H1 (cell line): ENCODE measurements around the gene NPSR1. TPM values are rescaled to one million over a fixed set of nuclear protein-coding genes. Genes with fewer than 3 reads are reported as not detected.

Experiments used
- CTCF ChIA-PET: fragments of 300-600 bp; sonication (Branson Sonifier 250); formaldehyde crosslinking; loops from one replicate; lab custom pipeline; 2021; ENCODE audit not compliant: partially characterized antibody; lab: Charles Lee
- POLR2A ChIA-PET: fragments of 300-600 bp; sonication (Branson Sonifier 250); formaldehyde crosslinking; loops from one replicate; lab custom pipeline; 2021; ENCODE audit warnings: inconsistent platforms; ENCODE audit not compliant: partially characterized antibody; lab: Charles Lee
- DNase-seq, 2 experiments: peaks; one replicate each; pipeline versions ENCODE4 v3.0.0 to v3.0.0-alpha.2; 2010 to 2022; ENCODE audit warnings: low spot score in 2 of 2, low read depth in 1 of 2, mixed read lengths in 1 of 2
- FAIRE-seq: peaks from 2 replicates; lab custom pipeline; 2011; peaks lifted over from hg19 to GRCh38; lab: Jason Lieb, UNC
- H2AFZ ChIP-seq: 2 replicates; pipeline ENCODE4 v1.8.1; 2012; ENCODE audit warnings: low read length, inconsistent platforms
- H2AK5ac ChIP-seq: 2 replicates; pipeline ENCODE4 v1.6.1; 2013; ENCODE audit warnings: low read depth, low read length
- H2BK120ac ChIP-seq: replicated peaks from 2 replicates; pipeline ENCODE3; 2013; ENCODE audit warnings: low read depth, low read length, inconsistent platforms
- H2BK12ac ChIP-seq: 2 replicates; pipeline ENCODE4 v1.6.1; 2013; ENCODE audit warnings: low read depth, low read length
- H2BK15ac ChIP-seq: 2 replicates; pipeline ENCODE4 v1.6.1; 2013; ENCODE audit warnings: low read length
- H2BK20ac ChIP-seq: 2 replicates; pipeline ENCODE4 v1.6.1; 2013; ENCODE audit warnings: low read length
- H2BK5ac ChIP-seq: 2 replicates; pipeline ENCODE4 v1.6.1; 2013; ENCODE audit warnings: low read depth, low read length
- H3K14ac ChIP-seq: 2 replicates; pipeline ENCODE4 v1.6.1; 2013; ENCODE audit warnings: inconsistent platforms; ENCODE audit not compliant: insufficient read length
- H3K18ac ChIP-seq: 2 replicates; pipeline ENCODE4 v1.6.1; 2013; ENCODE audit warnings: low read length; ENCODE audit errors: extremely low read depth
- H3K23ac ChIP-seq: 2 replicates; pipeline ENCODE4 v1.6.1; 2013; ENCODE audit warnings: inconsistent platforms; ENCODE audit not compliant: insufficient read length
- H3K23me2 ChIP-seq: 2 replicates; pipeline ENCODE4 v1.6.1; 2013; ENCODE audit warnings: low read depth, low read length
- H3K27ac ChIP-seq: 2 replicates; pipeline ENCODE4 v1.6.1; 2011; ENCODE audit warnings: low read depth, low read length, inconsistent platforms
- H3K27me3 ChIP-seq, 4 experiments: replicated peaks in 1 of 4; 1 replicate in 1 of 4; 2 replicates in 3 of 4; pipeline versions ENCODE4 v1.6.1 to v1.8.1; 2011 to 2013; ENCODE audit warnings: low read length in 3 of 4, mild to moderate bottlenecking in 3 of 4, inconsistent platforms in 2 of 4, mixed read lengths in 2 of 4, moderate library complexity in 1 of 4; ENCODE audit not compliant: control insufficient read depth in 3 of 4, insufficient read depth in 3 of 4; ENCODE audit errors: extremely low read depth in 1 of 4
- H3K36me3 ChIP-seq, 4 experiments: 2 replicates each; pipeline versions ENCODE4 v1.6.1 to v1.8.1; 2011 to 2013; ENCODE audit warnings: mild to moderate bottlenecking in 4 of 4, low read length in 3 of 4, moderate library complexity in 2 of 4, control low read depth in 1 of 4, inconsistent platforms in 1 of 4; ENCODE audit not compliant: insufficient read depth in 4 of 4, control insufficient read depth in 2 of 4
- H3K4ac ChIP-seq: replicated peaks from 2 replicates; pipeline ENCODE3; 2013; ENCODE audit warnings: low read length, low read depth, mixed read lengths, inconsistent platforms; ENCODE audit not compliant: insufficient read length
- H3K4me1 ChIP-seq, 4 experiments: replicated peaks in 1 of 4; 1 replicate in 1 of 4; 2 replicates in 3 of 4; pipeline versions ENCODE4 v1.6.1 to v1.8.1; 2011 to 2013; ENCODE audit warnings: low read length in 3 of 4, inconsistent platforms in 2 of 4, mixed read lengths in 1 of 4; ENCODE audit not compliant: insufficient read depth in 4 of 4, control insufficient read depth in 3 of 4
- H3K4me2 ChIP-seq, 2 experiments: 2 replicates each; pipeline versions ENCODE4 v1.6.1 to v1.8.1; 2011 to 2013; ENCODE audit warnings: low read depth in 2 of 2, low read length in 2 of 2, control low read depth in 1 of 2, inconsistent platforms in 1 of 2, mild to moderate bottlenecking in 1 of 2; ENCODE audit not compliant: insufficient read depth in 1 of 2
- H3K4me3 ChIP-seq, 4 experiments: fragments of 200-600, 300-600 bp in 1 of 4; sonication (generic), shearing (Covaris generic), sonication (Bioruptor Twin) in 1 of 4; 2 replicates each; pipeline versions ENCODE4 v1.5.1 to v1.8.1; 2011 to 2016; ENCODE audit warnings: low read length in 4 of 4, low read depth in 3 of 4, control low read depth in 2 of 4, inconsistent platforms in 2 of 4, mild to moderate bottlenecking in 2 of 4, mixed read lengths in 1 of 4, moderate library complexity in 1 of 4; ENCODE audit not compliant: insufficient read depth in 2 of 4; ENCODE audit errors: extremely low read depth in 1 of 4
- H3K56ac ChIP-seq: replicated peaks from 2 replicates; pipeline ENCODE3; 2013; ENCODE audit warnings: low read depth, mild to moderate bottlenecking, mixed read lengths, low read length, inconsistent platforms; ENCODE audit not compliant: insufficient read length
- H3K79me1 ChIP-seq: 2 replicates; pipeline ENCODE4 v1.6.1; 2013; ENCODE audit warnings: low read depth, low read length, control low read depth
- H3K79me2 ChIP-seq, 2 experiments: 2 replicates each; pipeline versions ENCODE4 v1.6.1 to v1.8.1; 2012 to 2013; ENCODE audit warnings: low read length in 2 of 2, mild to moderate bottlenecking in 2 of 2, inconsistent platforms in 1 of 2; ENCODE audit not compliant: insufficient read depth in 2 of 2, control insufficient read depth in 1 of 2
- H3K9ac ChIP-seq, 4 experiments: replicated peaks in 1 of 4; 1 replicate in 1 of 4; 2 replicates in 3 of 4; pipeline versions ENCODE4 v1.6.1 to v1.8.1; 2011 to 2013; ENCODE audit warnings: low read depth in 3 of 4, low read length in 3 of 4, control low read depth in 2 of 4, mild to moderate bottlenecking in 2 of 4, moderate library complexity in 2 of 4, inconsistent platforms in 1 of 4; ENCODE audit errors: extremely low read depth in 1 of 4
- H3K9me3 ChIP-seq, 2 experiments: 2 replicates each; pipeline versions ENCODE4 v1.6.1 to v1.8.1; 2012 to 2013; ENCODE audit warnings: mild to moderate bottlenecking in 2 of 2, moderate library complexity in 2 of 2, control low read depth in 1 of 2, inconsistent platforms in 1 of 2, low read depth in 1 of 2, low read length in 1 of 2, mixed read lengths in 1 of 2; ENCODE audit not compliant: insufficient read depth in 2 of 2
- H4K20me1 ChIP-seq, 2 experiments: replicated peaks in 1 of 2; 2 replicates each; pipeline versions ENCODE3 to v1.8.1; 2011 to 2013; ENCODE audit warnings: inconsistent platforms in 2 of 2, low read length in 2 of 2, mild to moderate bottlenecking in 1 of 2; ENCODE audit not compliant: insufficient read depth in 2 of 2, control insufficient read depth in 1 of 2
- H4K5ac ChIP-seq: 2 replicates; pipeline ENCODE4 v1.6.1; 2013; ENCODE audit warnings: low read length, low read depth, mixed read lengths, inconsistent platforms; ENCODE audit not compliant: insufficient read length
- H4K8ac ChIP-seq: 2 replicates; pipeline ENCODE4 v1.8.0; 2013; ENCODE audit warnings: mild to moderate bottlenecking, moderate library complexity, low read length, inconsistent platforms; ENCODE audit not compliant: insufficient read depth; ENCODE audit errors: extremely low read depth
- H4K91ac ChIP-seq: replicated peaks from 2 replicates; pipeline ENCODE3; 2013; ENCODE audit warnings: low read length, mixed read lengths, inconsistent platforms; ENCODE audit not compliant: insufficient read length
- BACH1 ChIP-seq: IDR thresholded peaks from 2 replicates; pipeline ENCODE4 v1.6.1; 2012; ENCODE audit warnings: low read length, improper control_type of control experiment
- CHD2 ChIP-seq: IDR thresholded peaks from 2 replicates; pipeline ENCODE4 v1.6.1; 2012; ENCODE audit warnings: low read length, improper control_type of control experiment
- CREB1 ChIP-seq: IDR thresholded peaks from 2 replicates; pipeline ENCODE4 v1.6.1; 2012; ENCODE audit warnings: inconsistent platforms
- EGR1 ChIP-seq: IDR thresholded peaks from 2 replicates; pipeline ENCODE4 v1.6.1; 2011; ENCODE audit warnings: low read depth, low read length, borderline replicate concordance
- GTF2F1 ChIP-seq: IDR thresholded peaks from 2 replicates; pipeline ENCODE4 v1.6.1; 2012; ENCODE audit warnings: low read depth, low read length, improper control_type of control experiment, borderline replicate concordance
- KDM5A ChIP-seq: fragments of 200-600 bp; IDR thresholded peaks from 2 replicates; pipeline ENCODE4 v1.7.1; 2012; ENCODE audit warnings: mild to moderate bottlenecking, low read length, inconsistent platforms, mixed read lengths
- MAFK ChIP-seq: IDR thresholded peaks from 2 replicates; pipeline ENCODE4 v1.6.1; 2012; ENCODE audit warnings: low read depth, mild to moderate bottlenecking, improper control_type of control experiment, low read length
- POLR2A ChIP-seq, 2 experiments: IDR thresholded peaks; 1 replicate in 1 of 2; 2 replicates in 1 of 2; pipeline ENCODE4 v1.6.1; 2011; ENCODE audit warnings: low read depth in 2 of 2, low read length in 2 of 2, mild to moderate bottlenecking in 2 of 2; ENCODE audit errors: control extremely low read depth in 1 of 2
- POU5F1 ChIP-seq: IDR thresholded peaks from 2 replicates; pipeline ENCODE4 v1.6.1; 2011; ENCODE audit warnings: low read depth, mild to moderate bottlenecking, low read length, moderate library complexity
- RFX5 ChIP-seq: IDR thresholded peaks from 2 replicates; pipeline ENCODE4 v1.6.1; 2011; ENCODE audit warnings: low read depth, low read length, improper control_type of control experiment, borderline replicate concordance
- RNF2 ChIP-seq: fragments of 200-900, 300-1000 bp; sonication (generic); IDR thresholded peaks from 2 replicates; pipeline ENCODE4 v1.7.1; 2016; ENCODE audit warnings: borderline replicate concordance, low read depth, mild to moderate bottlenecking, antibody characterized with exemption, low read length; ENCODE audit not compliant: poor library complexity, severe bottlenecking; ENCODE audit errors: missing control alignments
- SIRT6 ChIP-seq: IDR thresholded peaks from one replicate; pipeline ENCODE4 v1.7.1; 2012; ENCODE audit warnings: low read length, inconsistent platforms
- SUZ12 ChIP-seq: fragments of 200-600 bp; sonication (generic); IDR thresholded peaks from 2 replicates; pipeline ENCODE4 v1.6.1; 2012; ENCODE audit warnings: mild to moderate bottlenecking, inconsistent platforms, low read length, moderate library complexity, mixed read lengths
- TBP ChIP-seq: IDR thresholded peaks from 2 replicates; pipeline ENCODE4 v1.6.1; 2011; ENCODE audit warnings: low read depth, low read length, improper control_type of control experiment
- TEAD4 ChIP-seq: IDR thresholded peaks from 2 replicates; pipeline ENCODE4 v1.6.1; 2012; ENCODE audit warnings: low read depth, low read length, inconsistent platforms, mixed read lengths
- WGBS, 2 experiments: shearing (Covaris generic) in 1 of 2; methylation state at CpG; one replicate each; pipeline versions ENCODE4 v1.1.6 to v1.1.7; 2013 to 2015; ENCODE audit warnings: low lambda C conversion rate in 2 of 2, mixed read lengths in 2 of 2, inconsistent platforms in 1 of 2, low coverage in 1 of 2, missing lambda C conversion rate in 1 of 2; ENCODE audit not compliant: insufficient replicate concordance in 2 of 2, insufficient coverage in 1 of 2, insufficient read length in 1 of 2; ENCODE audit errors: extremely low coverage in 1 of 2, missing lambda C conversion rate in 1 of 2; 5-methylcytosine and 5-hydroxymethylcytosine counted together
- polyA plus RNA-seq, 7 experiments: library from polyadenylated mRNA; depleted of rRNA in 3 of 7; stranded (reverse) in 5 of 7; unstranded in 2 of 7; fragments of >200 nt in 5 of 7; fragments of 200-250 nt in 2 of 7; gene quantifications; 1 replicate in 5 of 7; 2 replicates in 1 of 7; 4 replicates in 1 of 7; pipeline versions ENCODE4 v1.2.1 to v1.2.3, GENCODE V29; 2011 to 2013; ENCODE audit warnings: missing spikeins in 2 of 7, mixed read lengths in 2 of 7
- total RNA-seq: library from RNA; stranded (reverse); fragmentation: NEBNext Ultra II Directional; extraction: Animal tissue kit (Norgen Biotek cat#: 25700); gene quantifications from 2 replicates; pipeline ENCODE4 v1.2.1, GENCODE V29; 2021
- TF ChIP-seq, protein P1 (sequence below): IDR thresholded peaks from 2 replicates; pipeline ENCODE4 v1.6.1; 2012; ENCODE audit warnings: inconsistent platforms

The NPSR1 gene
- total and polyA plus RNA-seq, 2 of the 8 experiments (the other 6 are each of a cell fraction or from before 2014, with no cell fraction given): not detected

DNA sequence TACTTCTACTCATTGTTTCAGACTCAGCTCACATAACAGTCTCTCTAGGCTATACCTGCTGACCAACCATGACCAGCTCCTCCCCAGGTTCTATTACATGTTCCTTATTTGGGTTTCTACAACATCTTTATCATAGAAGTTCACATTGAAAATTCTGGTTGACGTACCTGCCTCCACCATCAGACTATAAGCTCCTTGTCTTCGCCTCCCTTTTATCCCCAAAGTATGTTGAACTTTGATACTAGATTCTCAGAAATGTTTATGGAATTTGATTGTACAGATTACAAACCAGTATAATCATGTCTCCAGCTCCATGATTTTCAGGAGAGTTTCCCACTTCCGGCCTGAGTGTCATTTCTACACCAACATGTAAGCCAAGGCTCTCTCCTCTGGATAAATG is 15.0 kb downstream of the NPSR1 start:
- CTCF ChIA-PET: interaction anchor here (0.7 to 4.9 kb wide), 4 partner anchors 12 to 228 kb away, joined by 3 to 61 read pairs (median 5); partner anchors contain the start of gene NPSR1
- Histone ChIP-seq H4K91ac (no peak overlapping the region), H3K56ac (no peak overlapping the region), H2AK5ac (no peak overlapping the region), H2BK120ac (no peak overlapping the region), H3K9ac (no peak overlapping the region), H3K79me2 (no peaks in the 10 kb centered on the region), H3K4ac (no peak overlapping the region), H2BK15ac (no peak overlapping the region), H3K27ac (no peak overlapping the region), H4K20me1 (no peaks in the 10 kb centered on the region), H3K14ac (no peak overlapping the region), H3K4me2 (no peak overlapping the region), H3K4me3 (no peak overlapping the region), H3K23ac (no peak overlapping the region), H3K79me1 (no peaks in the 10 kb centered on the region), H3K4me1 (peaks cover 0 to 2% (median 0%) of the 10 kb centered on the region in 4 experiments; a peak in 1 of 7 replicates), H2AFZ (no peak overlapping the region), H3K23me2 (no peaks in the 10 kb centered on the region), H2BK5ac (no peak overlapping the region), H3K36me3 (no peaks in the 10 kb centered on the region), H3K18ac (no peak overlapping the region), H2BK20ac (no peak overlapping the region), H3K9me3 (no peaks in the 10 kb centered on the region), H2BK12ac (no peak overlapping the region), H4K8ac (no peak overlapping the region), H4K5ac (no peak overlapping the region), H3K27me3 (no peaks in the 10 kb centered on the region)
- 91% methylated on average over 3 of the region's 3 CpGs; no CpG with 5 or more reads in 1 of the 2 experiments for WGBS, 2 experiments
- no peak for FAIRE-seq
- TF ChIP-seq TEAD4 (no peak), RFX5 (no peak), RNF2 (no peak), SIRT6 (no peak), GTF2F1 (no peak), KDM5A (no peak), EGR1 (no peak), CREB1 (no peak), TBP (no peak), MAFK (no peak), POLR2A (IDR thresholded peaks at IDR 0.05; ENCODE audit: control extremely low read depth in 1 of 2, low read depth in 2 of 2, low read length in 2 of 2) (no peak), BACH1 (no peak), SUZ12 (no peak), POU5F1 (no peak), CHD2 (no peak)
- TF ChIP-seq, protein P1, sequence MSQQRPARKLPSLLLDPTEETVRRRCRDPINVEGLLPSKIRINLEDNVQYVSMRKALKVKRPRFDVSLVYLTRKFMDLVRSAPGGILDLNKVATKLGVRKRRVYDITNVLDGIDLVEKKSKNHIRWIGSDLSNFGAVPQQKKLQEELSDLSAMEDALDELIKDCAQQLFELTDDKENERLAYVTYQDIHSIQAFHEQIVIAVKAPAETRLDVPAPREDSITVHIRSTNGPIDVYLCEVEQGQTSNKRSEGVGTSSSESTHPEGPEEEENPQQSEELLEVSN: no peak
- DNase-seq: no peak
- POLR2A ChIA-PET: interaction anchor here (0.9 kb wide), 1 partner anchor 12 kb away, joined by 3 read pairs; no protein-coding TSS in a partner anchor
